ENCODE measurements around the gene DALRD3.

DNA sequence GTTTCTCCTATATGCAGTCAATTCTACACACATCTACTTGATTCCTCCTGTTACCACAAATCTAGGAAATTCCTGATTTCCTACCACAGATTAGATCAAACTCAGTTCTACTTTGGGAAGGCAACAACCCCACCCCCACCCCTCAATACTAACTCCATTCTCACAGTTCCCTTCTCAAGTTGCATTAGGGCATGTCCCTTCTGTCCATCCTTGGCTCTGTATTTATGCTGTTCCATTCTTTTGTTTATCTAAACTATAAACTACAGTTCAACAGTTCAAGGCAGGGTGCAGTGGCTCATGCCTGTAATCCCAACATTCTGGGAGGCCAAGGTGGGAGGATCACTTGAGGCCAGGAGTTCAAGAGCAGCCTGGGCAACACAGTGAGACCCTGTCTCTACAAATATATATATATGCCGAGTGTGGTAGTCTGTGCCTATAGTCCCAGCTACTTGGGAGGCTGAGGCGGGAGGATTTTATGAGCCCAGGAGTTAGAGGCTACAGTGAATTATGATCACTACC lies 36.0 kb upstream of the DALRD3 start:
- TF ChIP-seq RAD21 (IDR thresholded peaks at IDR 0.05 in 1 of 2, conservative IDR thresholded peaks at IDR 0.05 in 1 of 2; ENCODE audit: low read depth in 2 of 2, low read length in 2 of 2) (no peak), SIN3A (conservative IDR thresholded peaks at IDR 0.05 in 1 of 2, IDR thresholded peaks at IDR 0.05 in 1 of 2; ENCODE audit: low read depth in 1 of 2, low read length in 2 of 2) (no peak), CBX5 (IDR thresholded peaks at IDR 0.05; ENCODE audit: low read depth, low read length) (no peak), POLR2A (IDR thresholded peaks at IDR 0.05; ENCODE audit: control extremely low read depth in 1 of 2, low read depth in 2 of 2, low read length in 2 of 2) (no peak), EGR1 (IDR thresholded peaks at IDR 0.05; ENCODE audit: borderline replicate concordance, low read depth, low read length) (no peak), NANOG (IDR thresholded peaks at IDR 0.05; ENCODE audit: insufficient read depth, low read depth, low read length, poor library complexity, severe bottlenecking) (no peak)
- TF ChIP-seq, protein P1, sequence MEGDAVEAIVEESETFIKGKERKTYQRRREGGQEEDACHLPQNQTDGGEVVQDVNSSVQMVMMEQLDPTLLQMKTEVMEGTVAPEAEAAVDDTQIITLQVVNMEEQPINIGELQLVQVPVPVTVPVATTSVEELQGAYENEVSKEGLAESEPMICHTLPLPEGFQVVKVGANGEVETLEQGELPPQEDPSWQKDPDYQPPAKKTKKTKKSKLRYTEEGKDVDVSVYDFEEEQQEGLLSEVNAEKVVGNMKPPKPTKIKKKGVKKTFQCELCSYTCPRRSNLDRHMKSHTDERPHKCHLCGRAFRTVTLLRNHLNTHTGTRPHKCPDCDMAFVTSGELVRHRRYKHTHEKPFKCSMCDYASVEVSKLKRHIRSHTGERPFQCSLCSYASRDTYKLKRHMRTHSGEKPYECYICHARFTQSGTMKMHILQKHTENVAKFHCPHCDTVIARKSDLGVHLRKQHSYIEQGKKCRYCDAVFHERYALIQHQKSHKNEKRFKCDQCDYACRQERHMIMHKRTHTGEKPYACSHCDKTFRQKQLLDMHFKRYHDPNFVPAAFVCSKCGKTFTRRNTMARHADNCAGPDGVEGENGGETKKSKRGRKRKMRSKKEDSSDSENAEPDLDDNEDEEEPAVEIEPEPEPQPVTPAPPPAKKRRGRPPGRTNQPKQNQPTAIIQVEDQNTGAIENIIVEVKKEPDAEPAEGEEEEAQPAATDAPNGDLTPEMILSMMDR (IDR thresholded peaks at IDR 0.05; ENCODE audit: control extremely low read depth in 1 of 3, insufficient read depth in 1 of 3, low read depth in 1 of 3, low read length in 3 of 3): no peak
